ENCODE measurements around the gene PNPLA7.
"Not testable (repeated sequence)": the region's sequence is repeated elsewhere in the genome, so short reads cannot be mapped to it uniquely, and the experiment has no call there.

Gene PNPLA7

GRCh38 chr9:137581361-137582285 is 31.4 kb upstream of the PNPLA7 start:
- Mint-ChIP-seq H3K4me1 (peaks cover 20% of the 10 kb centered on the region), H3K9me3 (no peaks in the 10 kb centered on the region), H3K27me3 (no peaks in the 10 kb centered on the region), H3K4me3 (no peak overlapping the region), H3K36me3 (peaks cover 16% of the 10 kb centered on the region), H3K27ac (no peak overlapping the region)
- DNase-seq = no peak
- CTCF ChIA-PET = interaction anchor here (0.7 to 1.6 kb wide), 5 partner anchors 9 to 114 kb away, joined by 3 to 4 read pairs (median 3); partner anchors contain the start of gene ZMYND19

- Mint-ChIP-seq H3K27ac (no peak overlapping the region), H3K4me3 (no peak overlapping the region), H3K36me3 (peaks cover 12% of the 10 kb centered on the region), H3K27me3 (no peaks in the 10 kb centered on the region), H3K4me1 (peaks cover 27% of the 10 kb centered on the region), H3K9me3 (no peaks in the 10 kb centered on the region)
- no peak for DNase-seq
- CTCF ChIA-PET = interaction anchor here (0.7 to 1.6 kb wide), 4 partner anchors 22 to 114 kb away, joined by 3 to 4 read pairs (median 4); no protein-coding TSS in a partner anchor
These were observed 30.7 kb upstream of the PNPLA7 start for GRCh38 chr9:137580954-137581322.

GRCh38 chr9:137580209-137580953 is 30.2 kb upstream of the PNPLA7 start:
- H3K4me3 Mint-ChIP-seq = no peak overlapping the region
- CTCF ChIA-PET = interaction anchor here (0.6 to 1.9 kb wide), 6 partner anchors 8 to 115 kb away, joined by 3 to 12 read pairs (median 4); partner anchors contain the start of gene MRPL41
- DNase-seq = no peak
- H3K27me3 Mint-ChIP-seq = no peaks in the 10 kb centered on the region
- peaks cover 17% of the 10 kb centered on the region for H3K36me3 Mint-ChIP-seq
- no peak overlapping the region for H3K27ac Mint-ChIP-seq
- peaks cover 32% of the 10 kb centered on the region for H3K4me1 Mint-ChIP-seq
- H3K9me3 Mint-ChIP-seq = no peaks in the 10 kb centered on the region

GRCh38 chr9:137579259-137579604 is 29.0 kb upstream of the PNPLA7 start:
- no peak for DNase-seq
- no peaks in the 10 kb centered on the region for H3K27me3 Mint-ChIP-seq
- H3K4me3 Mint-ChIP-seq = peak overlapping the region; percentile 82
- no peaks in the 10 kb centered on the region for H3K9me3 Mint-ChIP-seq
- peak overlapping the region; percentile 74 for H3K27ac Mint-ChIP-seq
- H3K36me3 Mint-ChIP-seq = peaks cover 25% of the 10 kb centered on the region
- CTCF ChIA-PET = interaction anchor here (0.6 to 1.9 kb wide), 6 partner anchors 9 to 217 kb away, joined by 3 to 12 read pairs (median 4); partner anchors contain the start of genes MRPL41 and ZMYND19
- H3K4me1 Mint-ChIP-seq = peaks cover 35% of the 10 kb centered on the region

- no peaks in the 10 kb centered on the region for H3K27me3 Mint-ChIP-seq
- peak within 1 kb of the TSS; percentile 79 for H3K27ac Mint-ChIP-seq
- peak; percentile 96 for DNase-seq
- peak within 1 kb of the TSS; percentile 82 for H3K4me3 Mint-ChIP-seq
- peaks cover 28% of the 10 kb centered on the region for H3K36me3 Mint-ChIP-seq
- peaks cover 35% of the 10 kb centered on the region for H3K4me1 Mint-ChIP-seq
- H3K9me3 Mint-ChIP-seq = no peaks in the 10 kb centered on the region
- CTCF ChIA-PET = interaction anchor here (0.6 to 1.9 kb wide), 6 partner anchors 9 to 218 kb away, joined by 3 to 12 read pairs (median 4); partner anchors contain the start of genes MRPL41 and ZMYND19
These were observed 28.5 kb upstream of the PNPLA7 start, which contains the start of gene DPH7 for GRCh38 chr9:137578518-137579258. DPH7 (minus strand) TSS chr9:137578925; CDS start chr9:137578777, 148 bp downstream.

- Mint-ChIP-seq H3K27ac (peak overlapping the region; percentile 72), H3K4me1 (peaks cover 35% of the 10 kb centered on the region), H3K9me3 (no peaks in the 10 kb centered on the region), H3K27me3 (no peaks in the 10 kb centered on the region), H3K36me3 (peaks cover 33% of the 10 kb centered on the region), H3K4me3 (peak overlapping the region; percentile 47)
- CTCF ChIA-PET = interaction anchor here (1.1 to 1.6 kb wide), 2 partner anchors 24 to 41 kb away, joined by 4 to 5 read pairs; partner anchors contain the start of gene MRPL41
- no peak for DNase-seq
These were observed 25.7 kb upstream of the PNPLA7 start for GRCh38 chr9:137575716-137576411.

GRCh38 chr9:137575364-137575715 is 25.1 kb upstream of the PNPLA7 start:
- no peak for DNase-seq
- CTCF ChIA-PET = no interaction called here
- Mint-ChIP-seq H3K4me3 (no peak overlapping the region), H3K27ac (peak overlapping the region; percentile 50), H3K4me1 (peaks cover 36% of the 10 kb centered on the region), H3K9me3 (no peaks in the 10 kb centered on the region), H3K27me3 (no peaks in the 10 kb centered on the region), H3K36me3 (peaks cover 38% of the 10 kb centered on the region)

- Mint-ChIP-seq H3K9me3 (no peaks in the 10 kb centered on the region), H3K4me3 (no peak overlapping the region), H3K36me3 (peaks cover 40% of the 10 kb centered on the region), H3K27ac (no peak overlapping the region), H3K4me1 (peaks cover 36% of the 10 kb centered on the region), H3K27me3 (no peaks in the 10 kb centered on the region)
- DNase-seq = no peak
- CTCF ChIA-PET = interaction anchor here (1.2 kb wide), 1 partner anchor 14 kb away, joined by 3 read pairs; no protein-coding TSS in a partner anchor
These were observed 24.0 kb upstream of the PNPLA7 start for GRCh38 chr9:137574192-137574591.

- peaks cover 8% of the 10 kb centered on the region for H3K4me1 Mint-ChIP-seq
- peaks cover 35% of the 10 kb centered on the region for H3K36me3 Mint-ChIP-seq
- no peaks in the 10 kb centered on the region for H3K9me3 Mint-ChIP-seq
- no peaks in the 10 kb centered on the region for H3K27me3 Mint-ChIP-seq
- no peak overlapping the region for H3K4me3 Mint-ChIP-seq
- H3K27ac Mint-ChIP-seq = no peak overlapping the region
- DNase-seq = no peak
- CTCF ChIA-PET = no interaction called here
These were observed 20.4 kb upstream of the PNPLA7 start for GRCh38 chr9:137570566-137570965.

- CTCF ChIA-PET = no interaction called here
- no peak for DNase-seq
- H3K27me3 Mint-ChIP-seq = no peaks in the 10 kb centered on the region
- no peak overlapping the region for H3K27ac Mint-ChIP-seq
- H3K36me3 Mint-ChIP-seq = peaks cover 29% of the 10 kb centered on the region
- H3K4me1 Mint-ChIP-seq = peaks cover 4% of the 10 kb centered on the region
- no peak overlapping the region for H3K4me3 Mint-ChIP-seq
- no peaks in the 10 kb centered on the region for H3K9me3 Mint-ChIP-seq
These were observed 19.5 kb upstream of the PNPLA7 start for GRCh38 chr9:137569609-137570203.

GRCh38 chr9:137568445-137568844 is 18.2 kb upstream of the PNPLA7 start:
- H3K27me3 Mint-ChIP-seq, H3K4me3 Mint-ChIP-seq, H3K4me1 Mint-ChIP-seq, DNase-seq, H3K9me3 Mint-ChIP-seq, CTCF ChIA-PET, H3K27ac Mint-ChIP-seq: not testable (repeated sequence)
- H3K36me3 Mint-ChIP-seq = peaks cover 31% of the 10 kb centered on the region

- Mint-ChIP-seq H3K4me1 (no peaks in the 10 kb centered on the region), H3K36me3 (peaks cover 27% of the 10 kb centered on the region), H3K9me3 (no peaks in the 10 kb centered on the region), H3K27ac (no peak overlapping the region), H3K4me3 (no peak overlapping the region), H3K27me3 (no peaks in the 10 kb centered on the region)
- CTCF ChIA-PET = interaction anchor here (1.2 kb wide), 1 partner anchor 13 kb away, joined by 4 read pairs; no protein-coding TSS in a partner anchor
- DNase-seq = no peak
These were observed 14.7 kb upstream of the PNPLA7 start for GRCh38 chr9:137564817-137565411.

Data from activated naive CD4-positive, alpha-beta T cell treated with anti-CD3 and anti-CD28 coated beads, Interleukin-2, amount 10 ng/mL, durations not matched to agents 7 days and 5 days (primary cell).